Esophagus squamous epithelium (tissue), 5 donors: Measurements from ENCODE around the gene AFDN. TPM values are rescaled to one million over a fixed set of nuclear protein-coding genes. Genes with fewer than 3 reads are reported as not detected.

Experiments
- DNase-seq: peaks from one replicate; lab custom pipeline; 2025; lab: John Stamatoyannopoulos, UW
- H3K27ac ChIP-seq, 4 donors: fragments of 200-600 bp; sonication (generic); one replicate each; pipeline ENCODE4 v1.5.1; 2016 to 2019; ENCODE audit warnings: mild to moderate bottlenecking in 1 of 4
- H3K27me3 ChIP-seq, 4 donors: fragments of 200-600 bp; sonication (generic); 1 replicate in 3 of 4; 2 replicates in 1 of 4; pipeline versions ENCODE4 v1.5.1 to v1.6.0; 2017 to 2021; ENCODE audit warnings: antibody characterized with exemption in 1 of 4
- H3K36me3 ChIP-seq, 3 donors: fragments of 200-600 bp; sonication (generic); one replicate each; pipeline ENCODE4 v1.5.1; 2016 to 2019
- H3K4me1 ChIP-seq, 3 donors: fragments of 200-600 bp; sonication (generic); one replicate each; pipeline ENCODE4 v1.5.1; 2017 to 2019
- H3K4me3 ChIP-seq, 4 donors: fragments of 200-600 bp; sonication (generic); 1 replicate in 3 of 4; 2 replicates in 1 of 4; pipeline ENCODE4 v1.5.1; 2016 to 2019; ENCODE audit warnings: mild to moderate bottlenecking in 2 of 4, moderate library complexity in 1 of 4
- H3K9me3 ChIP-seq, 3 donors: fragments of 200-600 bp; sonication (generic); one replicate each; pipeline ENCODE4 v1.5.1; 2016 to 2019
- CTCF ChIP-seq, 6 experiments: fragments of 450-650 bp in 4 of 6; fragments of 200-600 bp in 2 of 6; sonication (generic) in 2 of 6; IDR thresholded peaks; one replicate each; pipeline ENCODE4 v1.5.1; 2016 to 2019; ENCODE audit warnings: antibody characterized with exemption in 6 of 6, mild to moderate bottlenecking in 4 of 6, moderate library complexity in 4 of 6
- POLR2A ChIP-seq, 4 donors: fragments of 450-650 bp; IDR thresholded peaks; one replicate each; pipeline ENCODE4 v1.6.1; 2017; ENCODE audit warnings: antibody characterized with exemption in 4 of 4, mild to moderate bottlenecking in 4 of 4, moderate library complexity in 3 of 4
- WGBS, 2 donors: methylation state at CpG; one replicate each; pipeline ENCODE4 v1.1.5; 2018; 5-methylcytosine and 5-hydroxymethylcytosine counted together
- intact Hi-C: fragments of 100-400 bp; cut with DNase I; formaldehyde crosslinking; loops from one replicate; pipeline ENCODE4 v1.15.0; 2022
- total RNA-seq, 4 donors: library from RNA; depleted of rRNA; stranded (reverse); fragments of >200 nt; gene quantifications; one replicate each; pipeline ENCODE4 v1.1.0, GENCODE V29; 2016
- donor health status: DM: yes; HTN: yes; CAD: no.

Gene AFDN
- total RNA-seq, 4 donors from 2014 or later = 93.8 to 250 (median 204) TPM

- Histone ChIP-seq H3K4me1 (peaks cover 5 to 68% (median 21%) of the 10 kb centered on the region in 3 donors), H3K9me3 (no peaks in the 10 kb centered on the region), H3K4me3 (peak overlapping the region; percentile 59 to 87 (median 82)), H3K36me3 (no peaks in the 10 kb centered on the region), H3K27ac (peak overlapping the region; percentile 93 to 95 (median 93)), H3K27me3 (peaks cover 0 to 16% (median 0%) of the 10 kb centered on the region in 4 donors)
- DNase-seq = no peak
- intact Hi-C loops = no loop called here
- WGBS, 2 donors = 2 to 4% methylated on average over 14 to 25 of the region's 51 CpGs
- TF ChIP-seq POLR2A (IDR thresholded peaks at IDR 0.05) = no peak
- no peak for TF ChIP-seq CTCF (IDR thresholded peaks at IDR 0.05)
Measured at GRCh38 chr6:167827583-167828324, 1.0 kb downstream of the AFDN start.

GRCh38 chr6:167828325-167828956 is 1.7 kb downstream of the AFDN start:
- Histone ChIP-seq H3K4me1 (peaks cover 5 to 75% (median 21%) of the 10 kb centered on the region in 3 donors), H3K9me3 (no peaks in the 10 kb centered on the region), H3K27ac (peak overlapping the region; percentile 93 to 95 (median 93)), H3K4me3 (peak overlapping the region; percentile 59 to 87 (median 82)), H3K27me3 (peaks cover 0 to 16% (median 0%) of the 10 kb centered on the region in 4 donors), H3K36me3 (no peaks in the 10 kb centered on the region)
- no peak for DNase-seq
- intact Hi-C loops = no loop called here
- no peak for TF ChIP-seq POLR2A (IDR thresholded peaks at IDR 0.05)
- TF ChIP-seq CTCF (IDR thresholded peaks at IDR 0.05) = no peak
- WGBS, 2 donors = 50 to 56% methylated on average over 4 of the region's 4 CpGs

- Histone ChIP-seq H3K4me3 (peak overlapping the region in 2 of 4 donors; percentile 81 to 84), H3K27me3 (peaks cover 0 to 16% (median 0%) of the 10 kb centered on the region in 4 donors), H3K36me3 (no peaks in the 10 kb centered on the region), H3K9me3 (no peaks in the 10 kb centered on the region), H3K27ac (peak overlapping the region in 2 of 4 donors; percentile 93), H3K4me1 (peaks cover 5 to 82% (median 21%) of the 10 kb centered on the region in 3 donors)
- intact Hi-C loops = no loop called here
- DNase-seq = no peak
- TF ChIP-seq CTCF (IDR thresholded peaks at IDR 0.05) (no peak), POLR2A (IDR thresholded peaks at IDR 0.05) (no peak)
Measured at GRCh38 chr6:167829513-167829912, 2.8 kb downstream of the AFDN start.

- no peak for DNase-seq
- H3K27ac ChIP-seq = peak overlapping the region; percentile 60 to 85 (median 80)
- TF ChIP-seq POLR2A (IDR thresholded peaks at IDR 0.05) (no peak), CTCF (IDR thresholded peaks at IDR 0.05) (no peak)
- peaks cover 0 to 7% (median 0%) of the 10 kb centered on the region in 4 donors for H3K27me3 ChIP-seq
- H3K9me3 ChIP-seq = no peaks in the 10 kb centered on the region
- intact Hi-C loops = no loop called here
- peaks cover 0 to 68% (median 7%) of the 10 kb centered on the region in 3 donors for H3K4me1 ChIP-seq
- peak overlapping the region in 2 of 4 donors; percentile 10 to 11 for H3K4me3 ChIP-seq
- 32% methylated on average over 3 of the region's 3 CpGs for WGBS, 2 donors
- H3K36me3 ChIP-seq = no peaks in the 10 kb centered on the region
Measured at GRCh38 chr6:167831281-167831828, 4.6 kb downstream of the AFDN start.
